Upper lobe of left lung (tissue), 6 donors: ENCODE measurements around the gene GALNT18. TPM values are rescaled to one million over a fixed set of nuclear protein-coding genes. Genes with fewer than 3 reads are reported as not detected.

Source experiments
- ATAC-seq, 2 donors: fragments of 200-7000 bp; cut with Tn5 transposase; one replicate each; pipeline ENCODE4 v1.9.1; 2022; ENCODE audit warnings: mild to moderate bottlenecking in 2 of 2, moderate library complexity in 2 of 2; ENCODE audit not compliant: low FRiP score in 2 of 2
- DNase-seq, 2 donors: peaks; one replicate each; pipeline ENCODE4 v3.0.0-alpha.2; 2019 to 2020
- H3K27ac ChIP-seq, 4 donors: fragments of 200-600 bp; sonication (generic); one replicate each; pipeline ENCODE4 v1.5.1; 2016 to 2019
- H3K27me3 ChIP-seq, 4 donors: fragments of 200-600 bp; sonication (generic); one replicate each; pipeline ENCODE4 v1.5.1; 2017 to 2019
- H3K36me3 ChIP-seq, 4 donors: fragments of 200-600 bp; sonication (generic); one replicate each; pipeline ENCODE4 v1.5.1; 2016 to 2019
- H3K4me1 ChIP-seq, 4 donors: fragments of 200-600 bp; sonication (generic); one replicate each; pipeline ENCODE4 v1.5.1; 2018 to 2019
- H3K4me3 ChIP-seq, 4 donors: fragments of 200-600 bp; sonication (generic); one replicate each; pipeline ENCODE4 v1.5.1; 2017 to 2019; ENCODE audit warnings: mild to moderate bottlenecking in 2 of 4, moderate library complexity in 1 of 4
- H3K9me3 ChIP-seq, 4 donors: fragments of 200-600 bp; sonication (generic); one replicate each; pipeline ENCODE4 v1.5.1; 2018 to 2019
- EP300 ChIP-seq, 4 donors: sonication (generic); formaldehyde crosslinking; IDR thresholded peaks; one replicate each; pipeline ENCODE4 v1.5.1; 2017; ENCODE audit warnings: antibody characterized with exemption in 4 of 4, control low read depth in 2 of 4
- POLR2A ChIP-seq, 4 donors: fragments of 450-650 bp; IDR thresholded peaks; one replicate each; pipeline ENCODE4 v1.5.1; 2016 to 2017; ENCODE audit warnings: antibody characterized with exemption in 4 of 4, mild to moderate bottlenecking in 2 of 4
- POLR2AphosphoS5 ChIP-seq, 2 donors: sonication (generic); formaldehyde crosslinking; IDR thresholded peaks; one replicate each; pipeline ENCODE4 v1.5.1; 2017; ENCODE audit warnings: antibody characterized with exemption in 2 of 2
- WGBS, 2 donors: methylation state at CpG; one replicate each; pipeline ENCODE4 v1.1.5; 2017 to 2018; 5-methylcytosine and 5-hydroxymethylcytosine counted together
- total RNA-seq, 6 donors: library from RNA; depleted of rRNA in 4 of 6; stranded (reverse); fragments of >200 nt in 4 of 6; gene quantifications; one replicate each; pipeline versions ENCODE4 v1.1.0 to v1.2.1, GENCODE V29; 2016 to 2021
- TF ChIP-seq, protein P1 (sequence below), 6 experiments: fragments of 450-650 bp in 4 of 6; fragments of 200-600 bp in 2 of 6; sonication (generic) in 2 of 6; IDR thresholded peaks; one replicate each; pipeline ENCODE4 v1.5.1; 2016 to 2019; ENCODE audit warnings: antibody characterized with exemption in 6 of 6
- donor health status: DM: no; HTN: no; CAD: no; lungs with moderate emphysema.
- donor health status: DM: no; HTN: yes; CAD: no; lungs with severe emphysema.

GALNT18 gene
- total RNA-seq, 6 donors from 2014 or later, result 48.2 to 115 (median 61.8) TPM

DNA sequence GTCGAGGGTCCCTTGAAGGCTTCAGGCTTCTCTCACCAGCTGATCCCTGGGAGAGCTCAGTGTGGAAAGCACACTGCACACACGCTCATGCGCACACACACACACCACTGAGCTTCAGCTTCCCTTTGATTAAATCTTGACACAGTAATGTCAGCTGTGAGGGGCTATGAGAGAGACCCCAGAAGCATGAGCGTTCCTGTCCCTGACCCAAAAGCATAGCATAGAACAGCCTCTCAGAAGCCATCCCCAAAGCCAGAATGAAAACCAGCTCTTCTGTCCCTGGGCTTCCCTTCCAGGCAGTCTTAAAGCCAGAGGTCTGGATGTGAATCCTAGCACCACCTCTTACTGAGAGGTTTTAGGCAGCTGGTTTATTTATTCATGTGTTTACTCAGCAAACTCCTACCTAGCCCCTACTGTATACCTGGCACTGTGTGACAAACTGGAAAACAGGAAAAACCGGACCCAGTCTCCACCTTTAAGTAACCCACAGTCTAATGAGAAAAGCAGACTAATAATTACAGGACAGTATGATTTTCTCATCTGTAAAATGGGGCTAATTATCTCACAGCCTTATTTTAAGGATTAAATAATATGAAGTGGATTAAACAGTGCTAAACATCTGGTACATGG lies 15.9 kb downstream of the GALNT18 start:
- DNase-seq (no peak), ATAC-seq (no peak)
- Histone ChIP-seq H3K27me3 (no peaks in the 10 kb centered on the region), H3K4me3 (no peak overlapping the region), H3K36me3 (no peaks in the 10 kb centered on the region), H3K4me1 (peaks cover 9 to 34% (median 20%) of the 10 kb centered on the region in 4 donors), H3K9me3 (no peaks in the 10 kb centered on the region), H3K27ac (no peak overlapping the region)
- 75 to 78% methylated on average over 5 of the region's 5 CpGs for WGBS, 2 donors
- TF ChIP-seq EP300 (IDR thresholded peaks at IDR 0.05) (no peak), POLR2A (IDR thresholded peaks at IDR 0.05) (no peak), POLR2AphosphoS5 (IDR thresholded peaks at IDR 0.05) (no peak)
- TF ChIP-seq, protein P1, sequence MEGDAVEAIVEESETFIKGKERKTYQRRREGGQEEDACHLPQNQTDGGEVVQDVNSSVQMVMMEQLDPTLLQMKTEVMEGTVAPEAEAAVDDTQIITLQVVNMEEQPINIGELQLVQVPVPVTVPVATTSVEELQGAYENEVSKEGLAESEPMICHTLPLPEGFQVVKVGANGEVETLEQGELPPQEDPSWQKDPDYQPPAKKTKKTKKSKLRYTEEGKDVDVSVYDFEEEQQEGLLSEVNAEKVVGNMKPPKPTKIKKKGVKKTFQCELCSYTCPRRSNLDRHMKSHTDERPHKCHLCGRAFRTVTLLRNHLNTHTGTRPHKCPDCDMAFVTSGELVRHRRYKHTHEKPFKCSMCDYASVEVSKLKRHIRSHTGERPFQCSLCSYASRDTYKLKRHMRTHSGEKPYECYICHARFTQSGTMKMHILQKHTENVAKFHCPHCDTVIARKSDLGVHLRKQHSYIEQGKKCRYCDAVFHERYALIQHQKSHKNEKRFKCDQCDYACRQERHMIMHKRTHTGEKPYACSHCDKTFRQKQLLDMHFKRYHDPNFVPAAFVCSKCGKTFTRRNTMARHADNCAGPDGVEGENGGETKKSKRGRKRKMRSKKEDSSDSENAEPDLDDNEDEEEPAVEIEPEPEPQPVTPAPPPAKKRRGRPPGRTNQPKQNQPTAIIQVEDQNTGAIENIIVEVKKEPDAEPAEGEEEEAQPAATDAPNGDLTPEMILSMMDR (IDR thresholded peaks at IDR 0.05), result no peak

DNA sequence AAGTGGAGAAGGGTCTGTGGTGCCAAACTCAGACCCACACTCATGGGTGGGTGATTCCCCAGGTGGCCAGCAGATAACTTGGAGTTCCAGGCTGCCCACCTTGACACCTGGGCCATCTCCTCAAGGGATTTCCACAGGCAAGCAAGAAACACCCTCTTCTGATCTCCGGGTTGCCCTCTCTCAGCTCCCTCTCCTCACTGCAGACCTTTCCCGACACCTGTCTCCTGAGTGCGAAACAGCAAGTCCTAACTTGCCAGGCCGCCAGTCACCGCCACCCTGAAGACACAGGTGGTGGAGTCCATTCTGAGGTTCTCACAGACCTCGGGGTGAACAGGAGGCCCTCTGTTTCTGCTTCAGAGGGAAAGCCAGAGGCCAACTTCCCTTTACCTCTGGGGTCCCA lies 16.6 kb downstream of the GALNT18 start:
- no peaks in the 10 kb centered on the region for H3K9me3 ChIP-seq
- DNase-seq (no peak), ATAC-seq (no peak)
- H3K27me3 ChIP-seq, result no peaks in the 10 kb centered on the region
- H3K4me1 ChIP-seq, result peaks cover 9 to 34% (median 20%) of the 10 kb centered on the region in 4 donors
- H3K27ac ChIP-seq, result no peak overlapping the region
- H3K36me3 ChIP-seq, result no peaks in the 10 kb centered on the region
- no peak overlapping the region for H3K4me3 ChIP-seq
- 80 to 88% methylated on average over 6 of the region's 6 CpGs for WGBS, 2 donors
- TF ChIP-seq EP300 (IDR thresholded peaks at IDR 0.05), result no peak

DNA sequence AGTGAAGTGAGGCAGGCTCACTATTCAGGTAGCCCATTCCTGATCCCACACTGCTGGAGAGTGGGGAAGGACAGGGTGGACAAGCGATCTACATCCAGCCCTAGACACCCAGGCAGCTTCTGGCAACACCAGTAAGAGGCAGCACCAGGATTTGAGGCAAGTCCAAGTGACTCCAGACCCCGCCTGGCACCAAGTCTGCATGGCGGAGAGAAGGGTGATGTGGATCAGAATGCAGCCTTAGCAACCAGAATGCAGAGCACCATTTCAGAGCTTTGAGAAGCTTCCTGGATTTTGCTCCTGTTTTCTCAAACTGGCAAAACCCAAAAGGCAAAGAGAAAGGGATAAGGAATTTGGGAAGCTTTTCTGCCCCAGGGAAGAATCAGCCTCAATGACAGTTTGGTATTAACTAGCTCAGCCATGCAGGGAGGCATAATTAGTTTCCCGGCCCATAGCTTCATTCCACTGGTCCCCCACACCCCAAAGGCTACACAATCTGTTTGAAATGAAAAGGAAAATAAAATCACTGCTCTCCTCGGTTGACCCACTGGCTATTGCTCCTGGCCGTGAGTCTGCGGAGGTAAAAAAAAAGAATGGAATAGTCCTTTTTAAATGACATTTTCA lies 17.3 kb downstream of the GALNT18 start:
- no peaks in the 10 kb centered on the region for H3K27me3 ChIP-seq
- no peak overlapping the region for H3K4me3 ChIP-seq
- TF ChIP-seq, protein P1 (IDR thresholded peaks at IDR 0.05), result no peak
- TF ChIP-seq EP300 (IDR thresholded peaks at IDR 0.05) (no peak), POLR2A (IDR thresholded peaks at IDR 0.05) (no peak), POLR2AphosphoS5 (IDR thresholded peaks at IDR 0.05) (no peak)
- WGBS, 2 donors, result 88 to 89% methylated on average over 7 of the region's 7 CpGs
- no peak for DNase-seq
- H3K36me3 ChIP-seq, result no peaks in the 10 kb centered on the region
- no peak for ATAC-seq
- no peaks in the 10 kb centered on the region for H3K9me3 ChIP-seq
- no peak overlapping the region for H3K27ac ChIP-seq
- peaks cover 9 to 29% (median 18%) of the 10 kb centered on the region in 4 donors for H3K4me1 ChIP-seq

DNA sequence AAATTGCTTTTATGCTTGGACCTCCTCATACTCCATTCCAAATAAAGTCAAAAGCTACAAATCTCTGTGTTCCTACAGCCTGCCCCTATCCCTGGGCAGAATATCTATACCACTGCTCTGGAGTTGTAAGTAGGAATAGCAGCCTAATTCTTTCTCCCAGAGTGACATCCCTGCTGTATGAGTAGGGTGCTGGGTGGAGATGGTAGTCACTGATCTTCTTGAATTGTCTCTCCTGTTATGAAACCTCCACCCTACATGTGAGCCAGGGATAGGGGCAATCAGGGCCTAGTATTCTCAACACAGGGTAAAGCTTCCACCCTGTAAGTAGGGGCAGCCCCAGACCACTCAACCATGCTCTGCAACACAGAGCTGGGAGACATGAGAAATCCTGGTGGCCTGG lies 19.8 kb downstream of the GALNT18 start:
- H3K36me3 ChIP-seq, result no peaks in the 10 kb centered on the region
- H3K4me3 ChIP-seq, result no peak overlapping the region
- H3K9me3 ChIP-seq, result no peaks in the 10 kb centered on the region
- no peak overlapping the region for H3K27ac ChIP-seq
- no peak for DNase-seq
- H3K4me1 ChIP-seq, result peaks cover 0 to 8% (median 3%) of the 10 kb centered on the region in 4 donors
- no peak for ATAC-seq
- no peaks in the 10 kb centered on the region for H3K27me3 ChIP-seq
- TF ChIP-seq, protein P1 (IDR thresholded peaks at IDR 0.05), result no peak
- no peak for TF ChIP-seq EP300 (IDR thresholded peaks at IDR 0.05)
- TF ChIP-seq POLR2A (IDR thresholded peaks at IDR 0.05), result no peak
- no peak for TF ChIP-seq POLR2AphosphoS5 (IDR thresholded peaks at IDR 0.05)

DNA sequence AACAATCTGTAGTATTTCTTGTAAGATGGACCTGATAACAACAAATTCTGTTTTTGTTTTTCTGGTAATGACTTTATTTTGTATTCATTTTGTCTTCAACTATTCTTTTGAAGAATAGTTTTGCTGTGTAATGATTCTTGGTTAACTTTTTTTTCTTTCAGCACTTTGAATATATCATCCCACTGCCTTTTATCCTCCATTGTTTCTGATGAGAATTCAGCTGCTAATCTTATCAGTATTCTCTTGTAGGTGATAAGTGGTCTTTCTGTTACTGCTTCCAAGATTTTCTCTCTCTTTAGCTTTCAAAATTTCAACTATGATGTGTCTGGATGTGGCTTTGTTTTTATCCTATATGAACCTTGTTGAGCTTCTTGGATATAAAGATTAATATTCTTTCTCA lies 21.5 kb downstream of the GALNT18 start:
- no peak overlapping the region for H3K4me3 ChIP-seq
- ATAC-seq (no peak), DNase-seq (no peak)
- peaks cover 0 to 1% (median 0%) of the 10 kb centered on the region in 4 donors for H3K4me1 ChIP-seq
- H3K27ac ChIP-seq, result no peak overlapping the region
- no peaks in the 10 kb centered on the region for H3K27me3 ChIP-seq
- H3K36me3 ChIP-seq, result no peaks in the 10 kb centered on the region
- H3K9me3 ChIP-seq, result no peaks in the 10 kb centered on the region
- no peak for TF ChIP-seq POLR2AphosphoS5 (IDR thresholded peaks at IDR 0.05)
- no peak for TF ChIP-seq POLR2A (IDR thresholded peaks at IDR 0.05)
- TF ChIP-seq, protein P1 (IDR thresholded peaks at IDR 0.05), result no peak
- TF ChIP-seq EP300 (IDR thresholded peaks at IDR 0.05), result no peak
